Activated B cell treated with CpG ODN at 0.5 μM for 24 hours (primary cell): ENCODE results near the gene LCLAT1. TPM values are rescaled to one million over a fixed set of nuclear protein-coding genes. Genes with fewer than 3 reads are reported as not detected.

Experiments
- ATAC-seq: fragments of 200-7000 bp; cut with Tn5 transposase; one replicate; pipeline ENCODE4 v1.10.0; 2021; ENCODE audit warnings: low read depth, mild to moderate bottlenecking, moderate library complexity
- CTCF ChIA-PET: fragments of 350-600 bp; sonication (Branson Sonifier 250); formaldehyde crosslinking; loops from one replicate; lab custom pipeline; 2021; ENCODE audit warnings: antibody characterized with exemption; lab: Charles Lee
- POLR2A ChIA-PET: fragments of 350-600 bp; sonication (Branson Sonifier 250); formaldehyde crosslinking; loops from one replicate; lab custom pipeline; 2021; ENCODE audit warnings: antibody characterized with exemption; lab: Charles Lee
- DNase-seq: peaks from one replicate; pipeline ENCODE4 v3.0.0; 2022
- H3K27ac Mint-ChIP-seq: one replicate; pipeline ENCODE4 v1.8.0; 2020; ENCODE audit warnings: mixed read lengths
- H3K27me3 Mint-ChIP-seq: one replicate; pipeline ENCODE4 v1.8.0; 2021; ENCODE audit warnings: mixed read lengths
- H3K36me3 Mint-ChIP-seq: one replicate; pipeline ENCODE4 v1.8.0; 2021; ENCODE audit warnings: low read depth, mixed read lengths
- H3K4me1 Mint-ChIP-seq: one replicate; pipeline ENCODE4 v1.8.0; 2021; ENCODE audit warnings: mixed read lengths
- H3K4me3 Mint-ChIP-seq: one replicate; pipeline ENCODE4 v1.8.0; 2020; ENCODE audit warnings: mild to moderate bottlenecking, mixed read lengths
- H3K9me3 Mint-ChIP-seq: one replicate; pipeline ENCODE4 v1.8.0; 2020; ENCODE audit warnings: mixed read lengths
- intact Hi-C: fragments of 100-400 bp; cut with micrococcal nuclease; formaldehyde crosslinking; loops from one replicate; pipeline ENCODE4 v1.15.1; 2024
- total RNA-seq: library from RNA; stranded (reverse); gene quantifications from 2 replicates; pipeline ENCODE4 v1.2.3, GENCODE V29; 2022
- TF ChIP-seq, protein P1 (sequence below): fragments of 200-600 bp; IDR thresholded peaks from one replicate; pipeline ENCODE4 v1.8.0; 2022; ENCODE audit warnings: antibody characterized with exemption, mild to moderate bottlenecking

LCLAT1 gene
- total RNA-seq, 1 donor from 2014 or later: 25.9 TPM

DNA sequence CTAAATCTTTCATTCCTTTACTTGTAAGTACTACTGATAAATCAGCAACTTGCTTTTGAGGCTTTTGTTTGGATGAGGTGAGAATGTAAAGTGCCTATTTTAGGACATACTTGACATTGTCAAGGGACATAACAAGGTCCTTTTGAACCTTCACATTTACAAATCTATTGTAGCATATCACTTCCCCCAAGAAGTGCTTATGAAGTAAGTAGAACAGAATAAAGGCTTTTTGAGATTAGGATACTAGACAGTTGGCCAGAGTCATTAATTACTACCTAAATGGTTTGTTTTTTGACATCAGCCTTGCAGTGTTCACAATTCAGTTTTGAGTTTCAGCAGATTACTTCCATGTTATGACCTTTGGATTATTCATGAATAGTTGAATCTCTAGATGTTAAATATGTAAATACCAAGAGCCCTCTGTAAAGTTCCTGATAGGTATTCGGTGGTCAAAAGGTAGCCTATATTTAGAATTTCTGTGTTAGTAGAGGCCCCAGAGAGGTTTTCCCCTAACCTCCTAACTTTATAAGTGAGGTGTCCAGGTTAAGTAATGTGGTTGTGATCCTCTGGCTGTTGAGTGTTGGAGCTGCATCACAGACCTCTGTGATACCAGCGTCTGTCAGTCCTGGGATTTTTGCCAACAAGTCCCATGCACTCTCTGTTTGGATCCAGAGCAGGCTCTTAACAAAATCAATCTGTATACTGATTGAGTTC, 67.2 kb downstream of the LCLAT1 start:
- TF ChIP-seq, protein P1, sequence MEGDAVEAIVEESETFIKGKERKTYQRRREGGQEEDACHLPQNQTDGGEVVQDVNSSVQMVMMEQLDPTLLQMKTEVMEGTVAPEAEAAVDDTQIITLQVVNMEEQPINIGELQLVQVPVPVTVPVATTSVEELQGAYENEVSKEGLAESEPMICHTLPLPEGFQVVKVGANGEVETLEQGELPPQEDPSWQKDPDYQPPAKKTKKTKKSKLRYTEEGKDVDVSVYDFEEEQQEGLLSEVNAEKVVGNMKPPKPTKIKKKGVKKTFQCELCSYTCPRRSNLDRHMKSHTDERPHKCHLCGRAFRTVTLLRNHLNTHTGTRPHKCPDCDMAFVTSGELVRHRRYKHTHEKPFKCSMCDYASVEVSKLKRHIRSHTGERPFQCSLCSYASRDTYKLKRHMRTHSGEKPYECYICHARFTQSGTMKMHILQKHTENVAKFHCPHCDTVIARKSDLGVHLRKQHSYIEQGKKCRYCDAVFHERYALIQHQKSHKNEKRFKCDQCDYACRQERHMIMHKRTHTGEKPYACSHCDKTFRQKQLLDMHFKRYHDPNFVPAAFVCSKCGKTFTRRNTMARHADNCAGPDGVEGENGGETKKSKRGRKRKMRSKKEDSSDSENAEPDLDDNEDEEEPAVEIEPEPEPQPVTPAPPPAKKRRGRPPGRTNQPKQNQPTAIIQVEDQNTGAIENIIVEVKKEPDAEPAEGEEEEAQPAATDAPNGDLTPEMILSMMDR: no peak
- Mint-ChIP-seq H3K4me3 (no peak overlapping the region), H3K36me3 (peaks cover 12% of the 10 kb centered on the region), H3K4me1 (peaks cover 34% of the 10 kb centered on the region), H3K9me3 (peaks cover 2% of the 10 kb centered on the region), H3K27ac (no peak overlapping the region), H3K27me3 (no peaks in the 10 kb centered on the region)
- CTCF ChIA-PET: no interaction called here
- intact Hi-C loops: no loop called here
- ATAC-seq (no peak), DNase-seq (no peak)
- POLR2A ChIA-PET: no interaction called here

GRCh38 chr2:30514848-30515435, 67.9 kb downstream of the LCLAT1 start:
- no peak overlapping the region for H3K27ac Mint-ChIP-seq
- H3K4me3 Mint-ChIP-seq: no peak overlapping the region
- POLR2A ChIA-PET: no interaction called here
- ATAC-seq (no peak), DNase-seq (no peak)
- CTCF ChIA-PET: no interaction called here
- peaks cover 7% of the 10 kb centered on the region for H3K9me3 Mint-ChIP-seq
- peaks cover 19% of the 10 kb centered on the region for H3K36me3 Mint-ChIP-seq
- intact Hi-C loops: no loop called here
- no peaks in the 10 kb centered on the region for H3K27me3 Mint-ChIP-seq
- TF ChIP-seq, protein P1: no peak
- peaks cover 30% of the 10 kb centered on the region for H3K4me1 Mint-ChIP-seq

- Mint-ChIP-seq H3K36me3 (peaks cover 25% of the 10 kb centered on the region), H3K9me3 (peaks cover 9% of the 10 kb centered on the region), H3K27ac (no peak overlapping the region), H3K4me1 (peaks cover 22% of the 10 kb centered on the region), H3K4me3 (no peak overlapping the region), H3K27me3 (no peaks in the 10 kb centered on the region)
- DNase-seq: no peak
- ChIA-PET POLR2A (no interaction called here), CTCF (no interaction called here)
- TF ChIP-seq, protein P1: no peak
- no peak for ATAC-seq
- intact Hi-C loops: no loop called here
Observed at GRCh38 chr2:30516166-30516565, 69.1 kb downstream of the LCLAT1 start.

DNA sequence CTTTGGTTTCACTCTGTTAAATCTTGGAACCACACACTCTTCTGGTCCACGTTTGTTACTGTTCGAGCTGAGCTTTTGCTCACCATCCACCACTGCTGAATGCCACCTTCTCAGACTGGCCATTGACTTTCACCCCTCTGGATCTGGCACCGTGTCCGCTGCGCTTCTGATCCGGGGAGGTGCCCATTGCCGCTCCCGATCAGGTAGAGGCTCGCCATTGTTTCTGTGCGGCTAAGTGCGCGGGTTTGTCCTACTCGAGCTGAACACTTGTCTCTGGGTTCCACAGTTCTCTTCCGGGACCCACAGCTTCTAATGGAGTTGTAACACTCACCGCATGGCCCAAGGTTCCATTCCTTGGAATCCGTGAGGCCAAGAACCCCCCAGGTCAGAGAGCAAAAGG, 72.8 kb downstream of the LCLAT1 start:
- peaks cover 11% of the 10 kb centered on the region for H3K9me3 Mint-ChIP-seq
- no peak overlapping the region for H3K4me3 Mint-ChIP-seq
- DNase-seq (no peak), ATAC-seq (no peak)
- peaks cover 7% of the 10 kb centered on the region for H3K4me1 Mint-ChIP-seq
- intact Hi-C loops: no loop called here
- TF ChIP-seq, protein P1: no peak
- peaks cover 36% of the 10 kb centered on the region for H3K36me3 Mint-ChIP-seq
- ChIA-PET CTCF (no interaction called here), POLR2A (no interaction called here)
- no peak overlapping the region for H3K27ac Mint-ChIP-seq
- H3K27me3 Mint-ChIP-seq: no peaks in the 10 kb centered on the region

DNA sequence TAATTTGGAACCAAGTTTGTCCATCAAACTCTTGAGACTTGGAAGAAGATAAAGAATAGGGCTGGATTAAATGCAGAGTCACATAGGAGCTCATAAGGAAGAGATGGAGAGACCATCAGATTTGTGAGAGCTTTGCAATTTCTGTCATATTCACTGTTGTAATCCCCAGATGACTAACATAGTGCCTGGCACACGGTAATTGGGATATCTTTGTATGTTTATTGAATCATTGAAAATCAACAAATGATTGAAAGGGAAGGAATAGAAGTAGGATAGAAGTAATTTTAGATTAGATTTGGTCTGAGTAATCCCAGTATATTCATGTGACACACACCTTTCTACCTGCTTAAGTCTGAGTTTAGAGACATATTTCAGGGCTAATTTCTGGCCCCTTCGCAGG, 75.4 kb downstream of the LCLAT1 start:
- intact Hi-C loops: no loop called here
- ATAC-seq (no peak), DNase-seq (no peak)
- ChIA-PET CTCF (interaction anchor here (0.7 kb wide), 1 partner anchor 18 kb away, joined by 3 read pairs; no protein-coding TSS in a partner anchor), POLR2A (no interaction called here)
- Mint-ChIP-seq H3K27ac (no peak overlapping the region), H3K27me3 (no peaks in the 10 kb centered on the region), H3K9me3 (peaks cover 20% of the 10 kb centered on the region), H3K4me3 (no peak overlapping the region), H3K4me1 (peaks cover 2% of the 10 kb centered on the region), H3K36me3 (peaks cover 50% of the 10 kb centered on the region)
- TF ChIP-seq, protein P1: no peak
